HG03460 (cell line): Measurements from ENCODE around the gene AHCYL2.
"Not testable (repeated sequence)": the region's sequence is repeated elsewhere in the genome, so short reads cannot be mapped to it uniquely, and the experiment has no call there.

Experiments
- ATAC-seq: cut with Tn5 transposase; IDR thresholded peaks from one replicate; pipeline ENCODE4 v1.9.1; 2021; ENCODE audit not compliant: unreplicated experiment

AHCYL2 gene

GRCh38 chr7:129347330-129347729 lies 122.5 kb downstream of the AHCYL2 start:
- no peak for ATAC-seq

GRCh38 chr7:129348023-129348740 lies 123.4 kb downstream of the AHCYL2 start:
- ATAC-seq: no peak

- no peak for ATAC-seq
These were observed 126.5 kb downstream of the AHCYL2 start for GRCh38 chr7:129351320-129351719.

- not testable (repeated sequence) for ATAC-seq
These were observed 128.3 kb downstream of the AHCYL2 start for GRCh38 chr7:129353104-129353503.

- ATAC-seq: no peak
These were observed 129.8 kb downstream of the AHCYL2 start for GRCh38 chr7:129354428-129355157.

GRCh38 chr7:129356176-129356575 lies 131.3 kb downstream of the AHCYL2 start:
- no peak for ATAC-seq

- no peak for ATAC-seq
These were observed 134.3 kb downstream of the AHCYL2 start for GRCh38 chr7:129359176-129359575.

- ATAC-seq: no peak
These were observed 134.8 kb downstream of the AHCYL2 start for GRCh38 chr7:129359638-129360037.

- ATAC-seq: no peak
These were observed 136.9 kb downstream of the AHCYL2 start for GRCh38 chr7:129361771-129362170.

- no peak for ATAC-seq
These were observed 137.7 kb downstream of the AHCYL2 start for GRCh38 chr7:129362496-129362895.

GRCh38 chr7:129367349-129367699 lies 142.5 kb downstream of the AHCYL2 start:
- no peak for ATAC-seq

- ATAC-seq: peak; percentile 58
These were observed 143.0 kb downstream of the AHCYL2 start for GRCh38 chr7:129367700-129368388.

GRCh38 chr7:129368389-129368986 lies 143.7 kb downstream of the AHCYL2 start:
- ATAC-seq: peak; percentile 34

- ATAC-seq: not testable (repeated sequence)
These were observed 144.6 kb downstream of the AHCYL2 start for GRCh38 chr7:129369447-129369846.

- ATAC-seq: no peak
These were observed 146.0 kb downstream of the AHCYL2 start for GRCh38 chr7:129370812-129371211.

GRCh38 chr7:129371487-129371886 lies 146.7 kb downstream of the AHCYL2 start:
- no peak for ATAC-seq

GRCh38 chr7:129373651-129374428 lies 149.0 kb downstream of the AHCYL2 start:
- no peak for ATAC-seq

- no peak for ATAC-seq
These were observed 150.5 kb downstream of the AHCYL2 start for GRCh38 chr7:129375141-129375938.

- ATAC-seq: no peak
These were observed 151.4 kb downstream of the AHCYL2 start for GRCh38 chr7:129376076-129376777.
